B cell (primary cell): ENCODE data around the gene ZCCHC7. TPM values are rescaled to one million over a fixed set of nuclear protein-coding genes. Genes with fewer than 3 reads are reported as not detected.
A peak's percentile ranks its signal among the peaks of the same experiment; 100 is the strongest.

ENCODE experiments used
- ATAC-seq: fragments of 200-7000 bp; cut with Tn5 transposase; one replicate; pipeline ENCODE4 v1.10.0; 2021; ENCODE audit warnings: low read depth, mild to moderate bottlenecking, moderate number of reproducible peaks, moderate library complexity
- CTCF ChIA-PET: fragments of 350-600 bp; sonication (Branson Sonifier 250); formaldehyde crosslinking; loops from one replicate; lab custom pipeline; 2021; ENCODE audit warnings: antibody characterized with exemption, inconsistent platforms; lab: Charles Lee
- POLR2A ChIA-PET: fragments of 350-600 bp; sonication (Branson Sonifier 250); formaldehyde crosslinking; loops from one replicate; lab custom pipeline; 2021; ENCODE audit warnings: antibody characterized with exemption; lab: Charles Lee
- DNase-seq: peaks from one replicate; pipeline ENCODE4 v3.0.0; 2013
- H2AFZ ChIP-seq: 2 replicates; pipeline ENCODE4 v1.6.1; 2012; ENCODE audit warnings: mild to moderate bottlenecking, low read depth, low read length; ENCODE audit not compliant: insufficient read depth, poor library complexity, severe bottlenecking
- H3K27ac ChIP-seq, 2 donors: 1 replicate in 1 of 2; 2 replicates in 1 of 2; pipeline ENCODE4 v1.5.1; 2012 to 2013; ENCODE audit warnings: low read length in 2 of 2, mild to moderate bottlenecking in 2 of 2, moderate library complexity in 1 of 2
- H3K27me3 ChIP-seq, 4 experiments: fragments of 200-600 bp in 1 of 4; sonication (generic) in 1 of 4; replicated peaks in 1 of 4; 1 replicate in 2 of 4; 2 replicates in 2 of 4; pipeline versions ENCODE4 v1.6.1 to v1.7.0; 2013 to 2016; ENCODE audit warnings: low read length in 3 of 4, mild to moderate bottlenecking in 2 of 4, mixed read lengths in 1 of 4, moderate library complexity in 1 of 4; ENCODE audit not compliant: insufficient read depth in 4 of 4, control insufficient read depth in 3 of 4; ENCODE audit errors: control extremely low read depth in 1 of 4
- H3K36me3 ChIP-seq, 2 experiments: replicated peaks in 1 of 2; 1 replicate in 1 of 2; 2 replicates in 1 of 2; pipeline versions ENCODE4 v1.6.1 to v1.7.1; 2013; ENCODE audit warnings: low read length in 1 of 2; ENCODE audit not compliant: insufficient read depth in 2 of 2, control insufficient read depth in 1 of 2; ENCODE audit errors: control extremely low read depth in 1 of 2, extremely low read depth in 1 of 2
- H3K4me1 ChIP-seq, 2 donors: fragments of 200-600 bp in 1 of 2; sonication (generic) in 1 of 2; 1 replicate in 1 of 2; 2 replicates in 1 of 2; pipeline versions ENCODE4 v1.5.1 to v1.6.1; 2013 to 2017; ENCODE audit warnings: low read length in 2 of 2; ENCODE audit not compliant: control insufficient read depth in 2 of 2, insufficient read depth in 2 of 2
- H3K4me2 ChIP-seq: replicated peaks from 2 replicates; pipeline ENCODE3; 2012; ENCODE audit warnings: mild to moderate bottlenecking, low read depth, low read length; ENCODE audit not compliant: poor library complexity, severe bottlenecking
- H3K4me3 ChIP-seq, 5 experiments: fragments of 200-600 bp in 1 of 5; sonication (generic) in 1 of 5; 1 replicate in 3 of 5; 2 replicates in 2 of 5; pipeline versions ENCODE4 v1.5.1 to v1.7.0; 2011 to 2016; ENCODE audit warnings: low read length in 4 of 5, mild to moderate bottlenecking in 4 of 5, low read depth in 2 of 5, control low read depth in 1 of 5, moderate library complexity in 1 of 5; ENCODE audit not compliant: insufficient read depth in 1 of 5; ENCODE audit errors: control extremely low read depth in 1 of 5, extremely low read depth in 1 of 5
- H3K79me2 ChIP-seq: fragments of 200-600 bp; sonication (generic); one replicate; pipeline ENCODE4 v1.6.0; 2016; ENCODE audit warnings: low read length; ENCODE audit not compliant: control insufficient read depth, insufficient read depth
- H3K9ac ChIP-seq: fragments of 200-600 bp; sonication (generic); 2 replicates; pipeline ENCODE4 v1.6.1; 2017; ENCODE audit warnings: mild to moderate bottlenecking, low read length, moderate library complexity
- H3K9me3 ChIP-seq, 3 donors: one replicate each; pipeline versions ENCODE4 v1.6.1 to v1.7.1; 2013; ENCODE audit warnings: low read length in 2 of 3; ENCODE audit not compliant: control insufficient read depth in 2 of 3, insufficient read depth in 1 of 3; ENCODE audit errors: control extremely low read depth in 1 of 3
- H4K20me1 ChIP-seq: 2 replicates; pipeline ENCODE4 v1.6.0; 2012; ENCODE audit warnings: mild to moderate bottlenecking, low read length; ENCODE audit not compliant: insufficient read depth, control insufficient read depth, poor library complexity, severe bottlenecking
- H3K27ac Mint-ChIP-seq: one replicate; pipeline ENCODE4 v1.8.0; 2021; ENCODE audit warnings: mixed read lengths
- H3K27me3 Mint-ChIP-seq: one replicate; pipeline ENCODE4 v1.8.0; 2021; ENCODE audit warnings: mixed read lengths
- H3K4me1 Mint-ChIP-seq: one replicate; pipeline ENCODE4 v1.8.0; 2021; ENCODE audit warnings: mixed read lengths
- H3K4me3 Mint-ChIP-seq: one replicate; pipeline ENCODE4 v1.8.0; 2021; ENCODE audit warnings: mixed read lengths
- H3K9me3 Mint-ChIP-seq: one replicate; pipeline ENCODE4 v1.8.0; 2022; ENCODE audit warnings: mixed read lengths; ENCODE audit not compliant: insufficient read depth
- EZH2 ChIP-seq: IDR thresholded peaks from 2 replicates; pipeline ENCODE4 v1.6.1; 2012; ENCODE audit warnings: borderline replicate concordance, low read depth, mild to moderate bottlenecking, moderate library complexity, low read length; ENCODE audit not compliant: insufficient read depth, poor library complexity, severe bottlenecking
- WGBS: methylation state at CpG from one replicate; pipeline ENCODE4 v1.1.5; 2013; ENCODE audit warnings: missing lambda C conversion rate; ENCODE audit not compliant: insufficient coverage; 5-methylcytosine and 5-hydroxymethylcytosine counted together
- intact Hi-C: fragments of 100-400 bp; cut with micrococcal nuclease; formaldehyde crosslinking; loops from one replicate; pipeline ENCODE4 v1.10.0; 2022
- polyA plus RNA-seq: library from polyadenylated mRNA; depleted of rRNA; stranded (reverse); fragments of >200 nt; gene quantifications from 2 replicates; pipeline ENCODE4 v1.2.3, GENCODE V29; 2012
- total RNA-seq, 2 donors: library from RNA; stranded (reverse); fragments of 120-200 nt in 1 of 2; gene quantifications; 1 replicate in 1 of 2; 2 replicates in 1 of 2; pipeline versions ENCODE4 v1.2.3 to v1.2.4, GENCODE V29; 2013 to 2022
- TF ChIP-seq, protein P1 (sequence below): fragments of 200-600 bp; IDR thresholded peaks from one replicate; pipeline ENCODE4 v1.8.0; 2022; ENCODE audit warnings: antibody characterized with exemption, mild to moderate bottlenecking

ZCCHC7 gene
- total and polyA plus RNA-seq, 2 donors (not counting 1 experiment from before 2014, with no cell fraction given) = 56.3 to 83.5 TPM

DNA sequence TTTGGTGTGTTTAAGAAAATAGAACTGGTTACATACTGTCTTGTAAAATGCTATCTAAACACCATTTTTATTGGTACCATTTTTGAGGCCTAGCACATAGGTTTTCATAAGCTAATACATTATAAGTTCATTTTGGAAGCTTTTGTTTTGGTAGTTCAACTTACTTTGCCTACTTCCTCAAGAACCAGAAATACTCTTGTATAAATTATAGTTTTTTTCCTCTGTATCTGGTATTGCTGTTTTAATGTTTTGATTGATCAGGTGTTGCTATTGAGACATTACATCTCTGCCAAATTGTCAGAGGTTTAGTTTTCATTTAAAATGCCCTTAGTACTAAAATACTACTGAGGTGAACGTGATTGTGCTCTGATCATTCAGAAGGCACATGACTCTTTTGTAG, 211.5 kb downstream of the ZCCHC7 start:
- ChIA-PET POLR2A (interaction anchor here (1.0 kb wide), 1 partner anchor 295 kb away, joined by 3 read pairs; no protein-coding TSS in a partner anchor), CTCF (interaction anchor here (0.8 to 12.0 kb wide), 5 partner anchors 39 to 459 kb away, joined by 3 to 180 read pairs (median 9); no protein-coding TSS in a partner anchor)
- intact Hi-C loops = no loop called here
- no peaks in the 10 kb centered on the region for H3K9me3 ChIP-seq
- no peak for DNase-seq
- TF ChIP-seq, protein P1, sequence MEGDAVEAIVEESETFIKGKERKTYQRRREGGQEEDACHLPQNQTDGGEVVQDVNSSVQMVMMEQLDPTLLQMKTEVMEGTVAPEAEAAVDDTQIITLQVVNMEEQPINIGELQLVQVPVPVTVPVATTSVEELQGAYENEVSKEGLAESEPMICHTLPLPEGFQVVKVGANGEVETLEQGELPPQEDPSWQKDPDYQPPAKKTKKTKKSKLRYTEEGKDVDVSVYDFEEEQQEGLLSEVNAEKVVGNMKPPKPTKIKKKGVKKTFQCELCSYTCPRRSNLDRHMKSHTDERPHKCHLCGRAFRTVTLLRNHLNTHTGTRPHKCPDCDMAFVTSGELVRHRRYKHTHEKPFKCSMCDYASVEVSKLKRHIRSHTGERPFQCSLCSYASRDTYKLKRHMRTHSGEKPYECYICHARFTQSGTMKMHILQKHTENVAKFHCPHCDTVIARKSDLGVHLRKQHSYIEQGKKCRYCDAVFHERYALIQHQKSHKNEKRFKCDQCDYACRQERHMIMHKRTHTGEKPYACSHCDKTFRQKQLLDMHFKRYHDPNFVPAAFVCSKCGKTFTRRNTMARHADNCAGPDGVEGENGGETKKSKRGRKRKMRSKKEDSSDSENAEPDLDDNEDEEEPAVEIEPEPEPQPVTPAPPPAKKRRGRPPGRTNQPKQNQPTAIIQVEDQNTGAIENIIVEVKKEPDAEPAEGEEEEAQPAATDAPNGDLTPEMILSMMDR = no peak
- TF ChIP-seq EZH2 = no peak
- H3K4me2 ChIP-seq = peak overlapping the region; percentile 30
- peak overlapping the region; percentile 45 for H3K4me3 Mint-ChIP-seq
- ATAC-seq = no peak
- no CpG with 5 or more reads among the region's 1 CpG for WGBS
- peaks cover 25 to 77% of the 10 kb centered on the region in 2 donors for H3K4me1 ChIP-seq
- H3K9me3 Mint-ChIP-seq = no peaks in the 10 kb centered on the region
- peaks cover 58% of the 10 kb centered on the region for H3K4me1 Mint-ChIP-seq
- peaks cover 1 to 2% of the 10 kb centered on the region in 2 experiments for H3K36me3 ChIP-seq
- H3K27ac ChIP-seq = peak overlapping the region; percentile 8 to 78
- no peaks in the 10 kb centered on the region for H3K27me3 Mint-ChIP-seq
- no peaks in the 10 kb centered on the region for H3K27me3 ChIP-seq
- no peak overlapping the region for H3K4me3 ChIP-seq
- peak overlapping the region; percentile 86 for H3K27ac Mint-ChIP-seq
- H4K20me1 ChIP-seq = no peaks in the 10 kb centered on the region
- H2AFZ ChIP-seq = no peak overlapping the region
- H3K79me2 ChIP-seq = peaks cover 93% of the 10 kb centered on the region
- no peak overlapping the region for H3K9ac ChIP-seq

DNA sequence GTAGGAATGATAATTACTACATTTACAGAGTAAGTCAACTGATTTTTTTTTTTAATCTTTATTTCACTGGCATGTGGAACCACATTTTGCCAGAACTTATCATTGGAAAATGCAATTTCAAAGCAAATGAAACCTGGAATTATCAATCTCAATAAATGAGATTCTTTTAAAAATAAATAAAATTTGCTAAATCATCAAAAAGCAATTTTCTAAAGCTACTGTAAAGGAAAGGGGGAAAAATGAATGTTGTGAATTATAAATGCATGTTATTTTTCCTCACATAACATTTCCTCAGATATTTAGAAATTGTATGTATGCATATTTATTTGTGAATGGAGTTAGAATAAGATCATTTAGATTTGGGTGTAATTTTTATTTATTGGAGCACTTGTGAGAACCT, 212.2 kb downstream of the ZCCHC7 start:
- Histone ChIP-seq H3K4me3 (no peak overlapping the region), H3K9ac (no peak overlapping the region), H3K27me3 (no peaks in the 10 kb centered on the region), H3K27ac (peak overlapping the region in 1 of 2 donors; percentile 62), H3K4me2 (peak overlapping the region; percentile 15), H2AFZ (no peak overlapping the region), H4K20me1 (no peaks in the 10 kb centered on the region), H3K79me2 (peaks cover 87% of the 10 kb centered on the region), H3K4me1 (peaks cover 28 to 74% of the 10 kb centered on the region in 2 donors), H3K9me3 (no peaks in the 10 kb centered on the region), H3K36me3 (peaks cover 0 to 1% of the 10 kb centered on the region in 2 experiments)
- TF ChIP-seq, protein P1 = no peak
- TF ChIP-seq EZH2 = no peak
- H3K9me3 Mint-ChIP-seq = no peaks in the 10 kb centered on the region
- CTCF ChIA-PET = interaction anchor here (2.4 to 12.0 kb wide), 2 partner anchors 338 to 459 kb away, joined by 9 to 180 read pairs; no protein-coding TSS in a partner anchor
- ATAC-seq (no peak), DNase-seq (no peak)
- intact Hi-C loops = no loop called here
- POLR2A ChIA-PET = no interaction called here
- no peak overlapping the region for H3K4me3 Mint-ChIP-seq
- H3K27ac Mint-ChIP-seq = no peak overlapping the region
- H3K27me3 Mint-ChIP-seq = no peaks in the 10 kb centered on the region
- peaks cover 57% of the 10 kb centered on the region for H3K4me1 Mint-ChIP-seq
